Mucosa of descending colon (tissue), 3 donors: Measurements from ENCODE around the gene ADAM23. TPM values are rescaled to one million over a fixed set of nuclear protein-coding genes. Genes with fewer than 3 reads are reported as not detected.

ENCODE experiments used
- ATAC-seq: fragments of 200-7000 bp; cut with Tn5 transposase; one replicate; pipeline ENCODE4 v1.9.1; 2020; ENCODE audit warnings: mild to moderate bottlenecking, moderate library complexity
- DNase-seq, 3 donors: peaks; one replicate each; pipeline ENCODE4 v3.0.0-alpha.2; 2020
- H3K36me3 ChIP-seq: fragments of 200-600 bp; one replicate; pipeline ENCODE4 v1.8.0; 2021; ENCODE audit warnings: low read depth, mild to moderate bottlenecking
- H3K4me1 ChIP-seq: fragments of 200-600 bp; one replicate; pipeline ENCODE4 v1.8.0; 2021; ENCODE audit warnings: low read depth, mild to moderate bottlenecking
- H3K4me3 ChIP-seq: fragments of 200-600 bp; one replicate; pipeline ENCODE4 v1.8.0; 2021; ENCODE audit warnings: mild to moderate bottlenecking
- H3K9me3 ChIP-seq: fragments of 200-600 bp; one replicate; pipeline ENCODE4 v1.8.0; 2021; ENCODE audit warnings: mild to moderate bottlenecking
- CTCF ChIP-seq: fragments of 200-600 bp; IDR thresholded peaks from one replicate; pipeline ENCODE4 v1.8.0; 2022; ENCODE audit warnings: antibody characterized with exemption, mild to moderate bottlenecking
- intact Hi-C, 2 donors: fragments of 100-400 bp; cut with DNase I in 1 of 2; cut with micrococcal nuclease in 1 of 2; formaldehyde crosslinking; loops; one replicate each; pipeline versions ENCODE4 v1.11.0 to v1.11.1; 2022; cut with DNase I, micrococcal nuclease
- total RNA-seq, 3 donors: library from RNA; stranded (reverse); fragmentation: NEBNext Ultra II Directional in 2 of 3; extraction: Animal tissue kit (Norgen Biotek cat#: 25700) in 2 of 3; gene quantifications; one replicate each; pipeline versions ENCODE4 v1.2.1 to v1.2.4, GENCODE V29; 2021 to 2023
- donor health status: DM: no; HTN: no; CAD: no; lungs with moderate emphysema.
- donor health status: DM: no; HTN: no; CAD: no.
- donor health status: DM: no; HTN: yes; CAD: no.

The ADAM23 gene
- total RNA-seq, 3 donors from 2014 or later: 1.2 to 2.7 (median 1.4) TPM

GRCh38 chr2:206462240-206462854, 19.0 kb downstream of the ADAM23 start:
- TF ChIP-seq CTCF: no peak
- no peak for ATAC-seq
- Histone ChIP-seq H3K36me3 (no peaks in the 10 kb centered on the region), H3K4me3 (no peak overlapping the region), H3K9me3 (no peaks in the 10 kb centered on the region), H3K4me1 (no peaks in the 10 kb centered on the region)
- DNase-seq: no peak
- intact Hi-C loops: no loop called here

- no peak for TF ChIP-seq CTCF
- intact Hi-C loops: no loop called here
- H3K4me1 ChIP-seq: no peaks in the 10 kb centered on the region
- no peak overlapping the region for H3K4me3 ChIP-seq
- no peaks in the 10 kb centered on the region for H3K36me3 ChIP-seq
- DNase-seq (no peak), ATAC-seq (no peak)
- peaks cover 4% of the 10 kb centered on the region for H3K9me3 ChIP-seq
Measured at GRCh38 chr2:206463685-206464084, 20.4 kb downstream of the ADAM23 start.

GRCh38 chr2:206464597-206464996, 21.3 kb downstream of the ADAM23 start:
- no peak overlapping the region for H3K4me3 ChIP-seq
- intact Hi-C loops: no loop called here
- TF ChIP-seq CTCF: no peak
- H3K36me3 ChIP-seq: no peaks in the 10 kb centered on the region
- peaks cover 4% of the 10 kb centered on the region for H3K9me3 ChIP-seq
- DNase-seq: no peak
- H3K4me1 ChIP-seq: no peaks in the 10 kb centered on the region
- ATAC-seq: no peak

GRCh38 chr2:206471524-206472062, 28.3 kb downstream of the ADAM23 start:
- Histone ChIP-seq H3K4me1 (no peaks in the 10 kb centered on the region), H3K9me3 (peaks cover 4% of the 10 kb centered on the region), H3K36me3 (no peaks in the 10 kb centered on the region), H3K4me3 (no peak overlapping the region)
- DNase-seq: no peak
- intact Hi-C loops: no loop called here
- ATAC-seq: no peak
- no peak for TF ChIP-seq CTCF

- DNase-seq (no peak), ATAC-seq (no peak)
- Histone ChIP-seq H3K9me3 (peaks cover 4% of the 10 kb centered on the region), H3K36me3 (no peaks in the 10 kb centered on the region), H3K4me1 (no peaks in the 10 kb centered on the region), H3K4me3 (no peak overlapping the region)
- intact Hi-C loops: no loop called here
- TF ChIP-seq CTCF: no peak
Measured at GRCh38 chr2:206472094-206472493, 28.8 kb downstream of the ADAM23 start.

- H3K36me3 ChIP-seq: no peaks in the 10 kb centered on the region
- intact Hi-C loops: no loop called here
- DNase-seq (no peak), ATAC-seq (no peak)
- H3K4me1 ChIP-seq: no peaks in the 10 kb centered on the region
- H3K4me3 ChIP-seq: no peak overlapping the region
- TF ChIP-seq CTCF: no peak
- H3K9me3 ChIP-seq: no peaks in the 10 kb centered on the region
Measured at GRCh38 chr2:206474099-206474498, 30.8 kb downstream of the ADAM23 start.
